Ovary (tissue), 3 donors: ENCODE results near the gene F10.

ENCODE experiments used
- CTCF ChIP-seq, 3 donors: fragments of 450-650 bp in 2 of 3; fragments of 200-600 bp in 1 of 3; IDR thresholded peaks; one replicate each; pipeline versions ENCODE4 v1.5.1 to v1.8.0; 2016 to 2022; ENCODE audit warnings: antibody characterized with exemption in 3 of 3, mild to moderate bottlenecking in 1 of 3
- EP300 ChIP-seq: sonication (generic); formaldehyde crosslinking; IDR thresholded peaks from one replicate; pipeline ENCODE4 v1.6.1; 2017; ENCODE audit warnings: antibody characterized with exemption
- donor health status: DM: no; HTN: no; CAD: no.

- TF ChIP-seq CTCF (IDR thresholded peaks at IDR 0.05), result no peak
- no peak for TF ChIP-seq EP300
These were observed 35.3 kb upstream of the F10 start for GRCh38 chr13:113086991-113087922.
